Measurements from ENCODE around the gene LEP. TPM values are rescaled to one million over a fixed set of nuclear protein-coding genes. Genes with fewer than 3 reads are reported as not detected.
"Not testable (repeated sequence)": the region's sequence is repeated elsewhere in the genome, so short reads cannot be mapped to it uniquely, and the experiment has no call there.

The LEP gene
- total RNA-seq, 1 experiment from 2014 or later: not detected

- Histone ChIP-seq H3K4me3 (ENCODE audit: insufficient read depth, low read depth, low read length) (no peak overlapping the region), H3K27me3 (ENCODE audit: control insufficient read depth, insufficient read depth, low read length) (peaks cover 3% of the 10 kb centered on the region), H3K36me3 (replicated peaks; ENCODE audit: control insufficient read depth, insufficient read depth, low read length) (no peaks in the 10 kb centered on the region)
- no peak for DNase-seq
These were observed 19.1 kb upstream of the LEP start for GRCh38 chr7:128221929-128222403.

- no peak for DNase-seq
- H3K27me3 ChIP-seq (ENCODE audit: control insufficient read depth, insufficient read depth, low read length): peaks cover 2% of the 10 kb centered on the region; the same call in 1 of the 2 replicates
- H3K36me3 ChIP-seq (replicated peaks; ENCODE audit: control insufficient read depth, insufficient read depth, low read length): no peaks in the 10 kb centered on the region
- H3K4me3 ChIP-seq (ENCODE audit: insufficient read depth, low read depth, low read length): no peak overlapping the region
These were observed 14.7 kb upstream of the LEP start for GRCh38 chr7:128226132-128226980.

GRCh38 chr7:128227271-128227670 lies 13.8 kb upstream of the LEP start:
- H3K27me3 ChIP-seq (ENCODE audit: control insufficient read depth, insufficient read depth, low read length): peaks cover 2% of the 10 kb centered on the region; the same call in 1 of the 2 replicates
- no peak overlapping the region for H3K4me3 ChIP-seq (ENCODE audit: insufficient read depth, low read depth, low read length)
- DNase-seq: no peak

GRCh38 chr7:128231021-128231420 lies 10.1 kb upstream of the LEP start:
- no peaks in the 10 kb centered on the region for H3K36me3 ChIP-seq (replicated peaks; ENCODE audit: control insufficient read depth, insufficient read depth, low read length)
- H3K4me3 ChIP-seq (ENCODE audit: insufficient read depth, low read depth, low read length): no peak overlapping the region
- H3K27me3 ChIP-seq (ENCODE audit: control insufficient read depth, insufficient read depth, low read length): peaks cover 2% of the 10 kb centered on the region; the same call in 1 of the 2 replicates
- DNase-seq: no peak

More at GRCh38 chr7:128227271-128227670, 13.8 kb upstream of the LEP start:
- H3K36me3 ChIP-seq (replicated peaks; ENCODE audit: control insufficient read depth, insufficient read depth, low read length): no peaks in the 10 kb centered on the region

- H3K4me3 ChIP-seq (ENCODE audit: insufficient read depth, low read depth, low read length): no peak overlapping the region
- DNase-seq: no peak
These were observed 9.4 kb upstream of the LEP start for GRCh38 chr7:128231677-128232076.

GRCh38 chr7:128233471-128233870 lies 7.6 kb upstream of the LEP start:
- DNase-seq: no peak
- no peaks in the 10 kb centered on the region for H3K36me3 ChIP-seq (replicated peaks; ENCODE audit: control insufficient read depth, insufficient read depth, low read length)

More at GRCh38 chr7:128231677-128232076, 9.4 kb upstream of the LEP start:
- Histone ChIP-seq H3K36me3 (replicated peaks; ENCODE audit: control insufficient read depth, insufficient read depth, low read length) (no peaks in the 10 kb centered on the region), H3K27me3 (ENCODE audit: control insufficient read depth, insufficient read depth, low read length) (peaks cover 2% of the 10 kb centered on the region; the same call in 1 of the 2 replicates)

GRCh38 chr7:128234476-128235026 lies 6.5 kb upstream of the LEP start:
- peaks cover 2% of the 10 kb centered on the region; the same call in 1 of the 2 replicates for H3K27me3 ChIP-seq (ENCODE audit: control insufficient read depth, insufficient read depth, low read length)
- DNase-seq: no peak

More at GRCh38 chr7:128233471-128233870, 7.6 kb upstream of the LEP start:
- Histone ChIP-seq H3K27me3 (ENCODE audit: control insufficient read depth, insufficient read depth, low read length) (peaks cover 2% of the 10 kb centered on the region; the same call in 1 of the 2 replicates), H3K4me3 (ENCODE audit: insufficient read depth, low read depth, low read length) (no peak overlapping the region)

GRCh38 chr7:128235471-128235870 lies 5.6 kb upstream of the LEP start:
- no peaks in the 10 kb centered on the region; the same call in 1 of the 2 replicates for H3K27me3 ChIP-seq (ENCODE audit: control insufficient read depth, insufficient read depth, low read length)
- H3K36me3 ChIP-seq (replicated peaks; ENCODE audit: control insufficient read depth, insufficient read depth, low read length): no peaks in the 10 kb centered on the region
- H3K4me3 ChIP-seq (ENCODE audit: insufficient read depth, low read depth, low read length): no peak overlapping the region
- DNase-seq: no peak

More at GRCh38 chr7:128234476-128235026, 6.5 kb upstream of the LEP start:
- Histone ChIP-seq H3K36me3 (replicated peaks; ENCODE audit: control insufficient read depth, insufficient read depth, low read length) (no peaks in the 10 kb centered on the region), H3K4me3 (ENCODE audit: insufficient read depth, low read depth, low read length) (no peak overlapping the region)

GRCh38 chr7:128236924-128237586 lies 4.0 kb upstream of the LEP start:
- Histone ChIP-seq H3K36me3 (replicated peaks; ENCODE audit: control insufficient read depth, insufficient read depth, low read length) (no peaks in the 10 kb centered on the region), H3K27me3 (ENCODE audit: control insufficient read depth, insufficient read depth, low read length) (no peaks in the 10 kb centered on the region; the same call in 1 of the 2 replicates), H3K4me3 (ENCODE audit: insufficient read depth, low read depth, low read length) (no peak overlapping the region)
- no peak for DNase-seq

- not testable (repeated sequence) for H3K4me3 ChIP-seq (ENCODE audit: insufficient read depth, low read depth, low read length); DNase-seq; H3K36me3 ChIP-seq (replicated peaks; ENCODE audit: control insufficient read depth, insufficient read depth, low read length); H3K27me3 ChIP-seq (ENCODE audit: control insufficient read depth, insufficient read depth, low read length)
These were observed 1.9 kb upstream of the LEP start for GRCh38 chr7:128239146-128239545.

- Histone ChIP-seq H3K36me3 (replicated peaks; ENCODE audit: control insufficient read depth, insufficient read depth, low read length) (no peaks in the 10 kb centered on the region), H3K4me3 (ENCODE audit: insufficient read depth, low read depth, low read length) (no peak overlapping the region), H3K27me3 (ENCODE audit: control insufficient read depth, insufficient read depth, low read length) (no peaks in the 10 kb centered on the region)
- DNase-seq: peak; percentile 31
These were observed 1.6 kb downstream of the LEP start for GRCh38 chr7:128242661-128243060.

- H3K27me3 ChIP-seq (ENCODE audit: control insufficient read depth, insufficient read depth, low read length): no peaks in the 10 kb centered on the region
- no peaks in the 10 kb centered on the region for H3K36me3 ChIP-seq (replicated peaks; ENCODE audit: control insufficient read depth, insufficient read depth, low read length)
- no peak overlapping the region for H3K4me3 ChIP-seq (ENCODE audit: insufficient read depth, low read depth, low read length)
- DNase-seq: peak; percentile 28
These were observed 2.2 kb downstream of the LEP start for GRCh38 chr7:128243273-128243672.

- H3K27me3 ChIP-seq (ENCODE audit: control insufficient read depth, insufficient read depth, low read length): no peaks in the 10 kb centered on the region
- H3K36me3 ChIP-seq (replicated peaks; ENCODE audit: control insufficient read depth, insufficient read depth, low read length): no peaks in the 10 kb centered on the region
- no peak for DNase-seq
- H3K4me3 ChIP-seq (ENCODE audit: insufficient read depth, low read depth, low read length): no peak overlapping the region
These were observed 3.8 kb downstream of the LEP start for GRCh38 chr7:128244861-128245260.

GRCh38 chr7:128247108-128247507 lies 6.0 kb downstream of the LEP start:
- Histone ChIP-seq H3K36me3 (replicated peaks; ENCODE audit: control insufficient read depth, insufficient read depth, low read length) (no peaks in the 10 kb centered on the region), H3K4me3 (ENCODE audit: insufficient read depth, low read depth, low read length) (no peak overlapping the region), H3K27me3 (ENCODE audit: control insufficient read depth, insufficient read depth, low read length) (no peaks in the 10 kb centered on the region)
- DNase-seq: peak; percentile 35
